PC-9 (cell line): ENCODE data around the gene UVSSA.

Experiments
- EZH2 ChIP-seq: fragments of 200-600 bp; sonication (generic); IDR thresholded peaks from 2 replicates; pipeline ENCODE4 v1.8.0; 2017; ENCODE audit warnings: antibody characterized with exemption, low read depth
- TF ChIP-seq, protein P1 (sequence below): fragments of 200-600 bp; sonication (generic); conservative IDR thresholded peaks from 2 replicates; pipeline ENCODE4 v1.6.1; 2017; ENCODE audit warnings: mixed run types, antibody characterized with exemption, mild to moderate bottlenecking, moderate library complexity

DNA sequence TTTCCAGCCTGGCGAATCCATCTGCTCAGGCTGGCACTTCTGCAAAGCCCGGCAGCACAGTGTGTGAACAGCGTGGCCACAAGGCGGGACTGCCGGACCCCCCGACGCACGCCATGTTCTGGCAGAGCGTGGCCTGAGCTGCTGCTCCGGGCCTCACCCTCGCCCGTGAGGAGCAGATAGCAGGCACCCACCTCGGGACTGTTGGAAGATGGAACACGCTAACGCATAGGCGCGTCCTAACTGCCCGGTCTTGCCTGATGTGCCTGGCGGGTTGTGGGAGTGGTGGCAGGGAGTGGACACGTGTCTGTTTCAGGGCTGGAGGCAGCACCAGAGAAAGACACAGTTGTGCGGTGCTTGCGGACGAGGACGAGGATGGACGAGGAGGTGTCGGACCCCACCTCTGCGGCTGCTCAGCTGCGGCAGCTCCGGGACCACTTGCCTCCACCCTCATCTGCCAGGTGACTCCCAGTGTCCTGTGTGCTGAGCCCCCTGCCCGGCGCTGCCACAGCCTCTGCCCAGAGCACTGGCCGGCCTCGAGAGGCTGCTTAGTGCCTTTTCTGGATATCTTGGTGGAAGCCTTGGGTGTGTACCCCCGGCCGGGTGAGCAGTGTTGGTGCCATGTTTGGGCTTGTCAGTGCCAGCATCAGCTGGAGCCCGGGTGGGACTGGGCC is 28.2 kb downstream of the UVSSA start:
- TF ChIP-seq EZH2, result no peak
- TF ChIP-seq, protein P1, sequence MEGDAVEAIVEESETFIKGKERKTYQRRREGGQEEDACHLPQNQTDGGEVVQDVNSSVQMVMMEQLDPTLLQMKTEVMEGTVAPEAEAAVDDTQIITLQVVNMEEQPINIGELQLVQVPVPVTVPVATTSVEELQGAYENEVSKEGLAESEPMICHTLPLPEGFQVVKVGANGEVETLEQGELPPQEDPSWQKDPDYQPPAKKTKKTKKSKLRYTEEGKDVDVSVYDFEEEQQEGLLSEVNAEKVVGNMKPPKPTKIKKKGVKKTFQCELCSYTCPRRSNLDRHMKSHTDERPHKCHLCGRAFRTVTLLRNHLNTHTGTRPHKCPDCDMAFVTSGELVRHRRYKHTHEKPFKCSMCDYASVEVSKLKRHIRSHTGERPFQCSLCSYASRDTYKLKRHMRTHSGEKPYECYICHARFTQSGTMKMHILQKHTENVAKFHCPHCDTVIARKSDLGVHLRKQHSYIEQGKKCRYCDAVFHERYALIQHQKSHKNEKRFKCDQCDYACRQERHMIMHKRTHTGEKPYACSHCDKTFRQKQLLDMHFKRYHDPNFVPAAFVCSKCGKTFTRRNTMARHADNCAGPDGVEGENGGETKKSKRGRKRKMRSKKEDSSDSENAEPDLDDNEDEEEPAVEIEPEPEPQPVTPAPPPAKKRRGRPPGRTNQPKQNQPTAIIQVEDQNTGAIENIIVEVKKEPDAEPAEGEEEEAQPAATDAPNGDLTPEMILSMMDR, result no peak
